HG03342 (cell line): ENCODE data around the gene SLC24A5.

ENCODE experiments used
- ATAC-seq: cut with Tn5 transposase; IDR thresholded peaks from one replicate; pipeline ENCODE4 v1.9.1; 2021; ENCODE audit warnings: mild to moderate bottlenecking, moderate library complexity; ENCODE audit not compliant: unreplicated experiment

The SLC24A5 gene

DNA sequence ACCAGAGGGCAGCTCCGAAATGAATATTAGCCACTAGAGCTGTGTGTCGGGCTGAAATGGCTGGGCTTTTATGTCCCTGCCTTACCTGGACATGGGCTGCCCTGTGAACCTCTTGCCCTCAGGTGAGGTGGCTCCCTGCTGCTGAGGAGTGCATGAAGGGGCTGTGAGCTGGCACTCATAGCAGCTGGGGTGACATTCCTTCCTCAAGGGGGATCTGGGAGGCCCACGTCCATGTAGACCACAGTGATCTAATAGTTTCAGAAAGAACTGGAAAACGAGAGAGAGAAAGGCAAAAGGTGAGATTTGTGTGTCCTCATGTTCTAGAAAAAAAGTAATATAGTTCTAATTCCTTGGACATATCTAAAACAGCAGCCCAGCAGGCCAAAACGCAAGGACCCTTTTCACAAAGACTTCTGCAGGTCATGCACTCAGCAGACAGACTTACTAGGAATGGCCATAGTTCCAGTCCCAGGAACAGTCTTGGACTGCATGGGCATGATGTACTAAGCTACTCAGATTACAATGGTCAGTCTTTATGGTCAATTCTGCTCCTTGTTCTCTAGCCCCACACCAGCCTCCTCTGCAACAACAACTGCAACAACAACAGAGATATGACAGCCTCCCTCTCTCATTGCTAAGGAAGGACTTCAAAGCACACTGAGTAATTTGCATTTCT, 10.8 kb upstream of the SLC24A5 start:
- ATAC-seq: no peak

DNA sequence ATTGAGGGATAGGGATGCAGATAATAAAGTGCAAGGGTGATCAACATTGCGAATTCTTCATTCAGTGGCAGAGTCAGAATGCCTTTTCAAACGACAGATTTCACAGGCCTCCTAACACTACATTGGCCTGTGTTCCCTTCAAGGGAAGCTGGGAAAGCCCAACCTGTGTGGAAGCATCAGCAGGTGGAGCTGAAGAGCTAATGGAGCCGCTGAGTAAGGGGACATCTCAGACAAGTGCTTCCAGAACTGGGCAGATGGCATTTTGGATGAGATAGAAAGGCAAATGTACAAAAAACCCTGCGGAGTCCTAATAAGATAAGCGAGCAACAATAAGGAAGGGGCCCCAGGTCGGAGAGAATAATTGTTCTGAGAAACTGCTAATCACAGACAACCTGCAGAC, 8.5 kb upstream of the SLC24A5 start:
- no peak for ATAC-seq

DNA sequence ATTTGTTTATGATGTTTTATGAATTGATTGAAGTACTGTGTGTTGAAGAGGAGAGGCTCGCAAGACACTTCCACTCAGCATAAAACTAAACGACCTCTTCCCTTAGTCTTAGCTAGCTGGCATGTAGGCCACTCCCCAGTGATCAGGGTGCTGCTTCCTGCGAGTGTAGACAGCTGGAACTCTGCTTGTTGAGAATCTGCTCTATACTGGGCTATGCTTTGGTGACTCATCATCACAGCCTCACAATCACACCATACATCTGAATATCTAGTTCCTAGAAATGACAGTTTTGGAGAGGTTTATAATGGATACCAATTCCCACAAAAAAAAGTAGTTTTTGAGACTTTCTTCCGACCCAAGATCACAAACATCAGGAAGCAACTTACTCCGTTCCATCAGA, 1.5 kb upstream of the SLC24A5 start:
- no peak for ATAC-seq

- no peak for ATAC-seq
Observed at GRCh38 chr15:48121849-48122248, 1.1 kb downstream of the SLC24A5 start.

- no peak for ATAC-seq
Observed at GRCh38 chr15:48126667-48127355, 6.0 kb downstream of the SLC24A5 start.

- no peak for ATAC-seq
Observed at GRCh38 chr15:48131324-48131723, 10.5 kb downstream of the SLC24A5 start.

- no peak for ATAC-seq
Observed at GRCh38 chr15:48132874-48133273, 12.1 kb downstream of the SLC24A5 start.

GRCh38 chr15:48143856-48144255, 23.1 kb downstream of the SLC24A5 start:
- no peak for ATAC-seq

GRCh38 chr15:48144889-48145288, 24.1 kb downstream of the SLC24A5 start:
- ATAC-seq: peak; percentile 61

DNA sequence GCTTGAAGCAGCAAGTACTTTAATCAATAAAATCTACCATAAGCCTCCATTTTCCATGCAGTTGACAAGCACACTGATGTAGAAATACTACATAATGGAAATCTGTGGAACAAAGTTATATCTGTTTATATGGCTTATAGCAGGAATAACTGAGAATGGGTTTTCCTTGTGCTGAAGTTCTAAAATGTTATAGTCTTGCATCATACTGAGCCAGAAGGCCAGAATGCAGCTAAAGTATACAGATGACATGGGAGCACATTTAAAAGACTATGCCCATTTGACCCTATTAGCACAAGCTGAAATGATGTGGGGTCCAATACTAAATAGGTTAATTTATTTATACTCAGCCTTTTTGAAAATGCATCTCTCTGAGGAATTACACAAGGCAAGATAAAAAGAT, 25.1 kb downstream of the SLC24A5 start:
- ATAC-seq: no peak

DNA sequence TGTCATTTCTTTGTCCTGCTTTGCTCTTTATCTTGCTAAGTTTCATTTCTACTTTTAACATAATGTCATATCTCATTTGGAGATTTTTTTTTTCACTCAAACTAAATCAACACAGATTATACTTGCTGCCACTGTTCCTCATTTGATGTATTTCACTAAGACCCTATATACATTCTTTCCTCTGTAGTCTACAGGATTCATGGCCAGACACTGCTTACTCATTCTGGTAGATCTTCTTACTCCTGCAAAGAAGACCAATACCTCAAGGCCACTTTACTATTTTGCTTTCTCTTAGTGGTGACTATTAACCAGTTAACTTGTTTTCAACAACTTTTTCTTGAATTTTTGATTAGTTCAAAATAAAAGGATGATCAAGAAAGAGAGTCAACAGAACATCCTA, 26.6 kb downstream of the SLC24A5 start:
- ATAC-seq: no peak

DNA sequence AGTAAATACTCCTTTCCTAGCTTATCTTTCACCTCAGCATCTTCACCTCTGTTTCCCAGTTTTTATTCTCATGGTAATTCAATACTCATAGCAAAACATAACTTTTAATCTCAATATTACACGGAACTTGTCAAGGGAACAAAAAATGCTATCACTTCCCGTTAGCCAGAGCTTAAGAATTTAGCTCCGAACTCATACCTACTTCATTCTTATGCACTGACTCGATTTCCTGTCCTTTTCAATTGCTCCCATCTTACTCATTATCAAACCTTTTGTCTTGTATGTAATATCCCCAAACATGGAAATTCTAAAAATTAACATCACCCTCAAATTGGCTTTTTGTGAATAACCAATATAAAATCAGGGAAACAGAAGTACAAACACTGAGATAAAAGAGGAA, 29.1 kb downstream of the SLC24A5 start:
- no peak for ATAC-seq

DNA sequence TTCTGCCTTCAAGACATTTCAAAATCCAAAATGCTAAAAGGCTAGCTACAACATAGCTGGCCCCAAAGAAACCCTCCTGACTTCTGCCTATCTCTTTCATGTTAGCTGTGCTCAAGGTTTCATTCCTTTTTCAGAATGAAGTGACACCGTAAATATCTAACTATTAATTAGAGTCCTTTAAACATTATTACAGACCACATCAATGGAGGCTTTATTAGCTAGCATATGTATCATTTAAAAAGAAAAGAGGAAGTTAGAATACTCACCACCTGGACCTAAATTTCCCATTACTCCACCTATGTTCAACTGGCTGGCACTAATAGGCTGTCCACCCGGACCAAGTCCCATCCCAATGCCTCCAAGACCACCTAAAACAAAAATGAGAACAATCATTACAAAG, 32.7 kb downstream of the SLC24A5 start:
- ATAC-seq: no peak

- ATAC-seq: no peak
Observed at GRCh38 chr15:48168616-48169015, 47.8 kb downstream of the SLC24A5 start.

DNA sequence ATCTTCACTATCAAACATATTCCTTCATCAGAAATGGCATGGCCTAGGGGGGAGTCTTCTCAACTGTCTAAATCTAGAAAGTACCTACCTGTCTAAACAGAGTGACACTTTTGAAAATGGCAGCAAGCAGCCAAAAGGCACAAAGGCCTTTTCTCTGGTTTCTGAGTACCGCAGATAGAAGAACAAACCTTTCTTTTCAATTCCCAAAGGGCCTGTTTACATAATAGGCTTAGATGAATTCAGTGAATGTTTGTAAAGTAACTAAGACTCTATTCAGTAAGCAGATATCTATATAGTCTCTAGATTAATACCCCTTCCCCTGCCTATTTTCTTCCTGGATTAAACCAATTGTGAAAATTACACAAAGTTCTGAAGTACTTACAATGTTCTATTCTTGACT, 50.2 kb downstream of the SLC24A5 start:
- no peak for ATAC-seq

GRCh38 chr15:48175126-48175525, 54.3 kb downstream of the SLC24A5 start:
- no peak for ATAC-seq

DNA sequence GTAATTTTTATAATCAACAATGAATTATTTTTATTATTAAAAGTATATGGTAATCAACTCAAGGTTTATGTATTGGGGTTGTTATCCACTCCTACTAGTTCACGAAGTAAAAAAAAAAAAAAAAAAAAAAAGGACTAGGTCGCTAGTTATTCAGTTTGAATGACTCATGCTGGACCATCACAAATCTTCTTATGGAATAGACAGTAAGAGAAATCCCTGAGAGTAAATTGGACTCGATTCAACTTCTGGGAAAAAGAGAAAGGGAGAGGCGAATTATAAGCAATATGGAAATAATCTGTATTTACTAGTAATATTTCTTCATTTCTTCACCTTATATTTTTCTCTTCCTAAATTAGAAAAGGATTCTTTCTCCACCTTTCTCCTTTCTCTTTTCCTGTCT, 55.3 kb downstream of the SLC24A5 start:
- no peak for ATAC-seq

GRCh38 chr15:48176957-48177356, 56.2 kb downstream of the SLC24A5 start:
- no peak for ATAC-seq

- peak; percentile 62 for ATAC-seq
Observed at GRCh38 chr15:48177383-48177765, 56.6 kb downstream of the SLC24A5 start.

GRCh38 chr15:48177766-48178647, 57.2 kb downstream of the SLC24A5 start, which contains the start of gene MYEF2:
TSS of gene MYEF2 (minus strand) at chr15:48178295. CDS start at chr15:48178237, 58 bp downstream.
- peak; percentile 79 for ATAC-seq

GRCh38 chr15:48178648-48178931, 57.8 kb downstream of the SLC24A5 start:
- no peak for ATAC-seq

DNA sequence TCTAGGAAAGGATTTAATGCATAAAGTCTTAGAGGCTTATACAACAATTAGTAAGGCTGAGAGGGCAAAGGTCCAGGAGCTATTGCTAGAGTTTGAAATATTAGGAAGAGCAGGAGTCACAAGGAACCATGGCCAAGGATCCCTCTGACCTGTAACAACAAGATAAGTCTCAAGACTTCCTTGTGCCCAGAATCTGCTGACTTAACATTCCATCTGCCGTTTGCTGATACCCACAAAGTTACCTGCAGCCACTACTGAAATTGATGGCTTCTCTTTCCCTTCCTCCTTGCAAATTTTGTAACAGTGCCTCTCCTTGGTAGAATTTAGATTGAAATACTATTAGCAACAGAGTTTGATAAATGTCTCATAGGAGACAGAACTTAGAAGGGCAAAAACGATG, 62.0 kb downstream of the SLC24A5 start:
- no peak for ATAC-seq
